Measurements from ENCODE around the gene ARHGAP11A.

ARHGAP11A gene

GRCh38 chr15:32649342-32649741 lies 34.0 kb downstream of the ARHGAP11A start:
- peak; percentile 68 for TF ChIP-seq CTCF (IDR thresholded peaks at IDR 0.05; ENCODE audit: low read depth, low read length)
- DNase-seq (ENCODE audit: low read depth, low spot score), result peak; percentile 43
- in situ Hi-C loops (cut with HindIII; ENCODE audit: low sequenced_read_pairs), result no loop called here
- no peak overlapping the region for H3K4me3 ChIP-seq (ENCODE audit: low read depth, low read length)

- H3K4me3 ChIP-seq (ENCODE audit: low read depth, low read length), result no peak overlapping the region
- in situ Hi-C loops (cut with HindIII; ENCODE audit: low sequenced_read_pairs), result loop anchor here (25.0 kb wide), 1 partner anchor 336 kb away; no protein-coding TSS in a partner anchor
- peak; percentile 69 for DNase-seq (ENCODE audit: low read depth, low spot score)
- TF ChIP-seq CTCF (IDR thresholded peaks at IDR 0.05; ENCODE audit: low read depth, low read length), result peak; percentile 97
These were observed 36.0 kb downstream of the ARHGAP11A start for GRCh38 chr15:32651229-32651837.

- no peak for DNase-seq (ENCODE audit: low read depth, low spot score)
- no peak overlapping the region for H3K4me3 ChIP-seq (ENCODE audit: low read depth, low read length)
- in situ Hi-C loops (cut with HindIII; ENCODE audit: low sequenced_read_pairs), result loop anchor here (25.0 kb wide), 1 partner anchor 335 kb away; no protein-coding TSS in a partner anchor
- no peak for TF ChIP-seq CTCF (IDR thresholded peaks at IDR 0.05; ENCODE audit: low read depth, low read length)
These were observed 36.9 kb downstream of the ARHGAP11A start for GRCh38 chr15:32652178-32652577.

- in situ Hi-C loops (cut with HindIII; ENCODE audit: low sequenced_read_pairs), result loop anchor here (25.0 kb wide), 1 partner anchor 331 kb away; no protein-coding TSS in a partner anchor
- no peak overlapping the region for H3K4me3 ChIP-seq (ENCODE audit: low read depth, low read length)
- no peak for TF ChIP-seq CTCF (IDR thresholded peaks at IDR 0.05; ENCODE audit: low read depth, low read length)
- no peak for DNase-seq (ENCODE audit: low read depth, low spot score)
These were observed 40.8 kb downstream of the ARHGAP11A start for GRCh38 chr15:32656091-32656490.

- DNase-seq (ENCODE audit: low read depth, low spot score), result peak; percentile 16
- in situ Hi-C loops (cut with HindIII; ENCODE audit: low sequenced_read_pairs), result loop anchor here (25.0 kb wide), 1 partner anchor 331 kb away; no protein-coding TSS in a partner anchor
- TF ChIP-seq CTCF (IDR thresholded peaks at IDR 0.05; ENCODE audit: low read depth, low read length), result no peak
- no peak overlapping the region for H3K4me3 ChIP-seq (ENCODE audit: low read depth, low read length)
These were observed 41.2 kb downstream of the ARHGAP11A start for GRCh38 chr15:32656496-32656895.

- DNase-seq (ENCODE audit: low read depth, low spot score), result peak; percentile 19
- in situ Hi-C loops (cut with HindIII; ENCODE audit: low sequenced_read_pairs), result loop anchor here (25.0 kb wide), 1 partner anchor 330 kb away; no protein-coding TSS in a partner anchor
- TF ChIP-seq CTCF (IDR thresholded peaks at IDR 0.05; ENCODE audit: low read depth, low read length), result peak; percentile 43
- no peak overlapping the region for H3K4me3 ChIP-seq (ENCODE audit: low read depth, low read length)
These were observed 42.0 kb downstream of the ARHGAP11A start for GRCh38 chr15:32657198-32657883.

Data from astrocyte of the spinal cord (primary cell).